GM12878 (cell line): Measurements from ENCODE around the gene ASAP3. TPM values are rescaled to one million over a fixed set of nuclear protein-coding genes. Genes with fewer than 3 reads are reported as not detected.

ENCODE experiments used
- ATAC-seq: fragments of 200-7000 bp; cut with Tn5 transposase; 3 replicates; pipeline ENCODE4 v1.9.1; 2020; ENCODE audit warnings: mild to moderate bottlenecking, moderate library complexity
- BruUV-seq: library from RNA; stranded (reverse); fragments of 400-500 nt; replicated peaks from 2 replicates; lab custom pipeline; 2021; lab: Mats Ljungman, UMichigan
- CTCF ChIA-PET: fragments of 300-600 bp; sonication (Branson Sonifier 250); formaldehyde crosslinking; extraction: SDS; loops from one replicate; lab custom pipeline; 2021; ENCODE audit warnings: inconsistent platforms; lab: Yijun Ruan, JAX
- POLR2A ChIA-PET: fragments of 350-600 bp; formaldehyde crosslinking; extraction: SDS; loops from one replicate; lab custom pipeline; 2021; ENCODE audit warnings: inconsistent platforms; lab: Charles Lee
- RAD21 ChIA-PET: fragments of 300-600 bp; sonication (Branson Sonifier 250); formaldehyde crosslinking; loops from one replicate; lab custom pipeline; 2023; ENCODE audit warnings: antibody characterized with exemption; ENCODE audit not compliant: unreplicated experiment; lab: Charles Lee
- SMC1A ChIA-PET: fragments of 300-600 bp; sonication (Branson Sonifier 250); formaldehyde crosslinking; loops from one replicate; lab custom pipeline; 2023; ENCODE audit not compliant: unreplicated experiment, uncharacterized antibody; lab: Charles Lee
- DNase-seq: peaks from one replicate; pipeline ENCODE4 v3.0.0-alpha.2; 2011; ENCODE audit warnings: low read depth, low spot score
- FAIRE-seq: peaks from 3 replicates; lab custom pipeline; 2011; peaks lifted over from hg19 to GRCh38; lab: Jason Lieb, UNC
- H2AFZ ChIP-seq: 2 replicates; pipeline ENCODE4 v1.6.0; 2011; ENCODE audit warnings: low read depth, low read length, control low read depth; ENCODE audit not compliant: control insufficient read depth
- H3K27ac ChIP-seq: 2 replicates; pipeline ENCODE4 v1.5.1; 2011; ENCODE audit warnings: control low read depth; ENCODE audit not compliant: control insufficient read depth, insufficient read depth
- H3K27me3 ChIP-seq, 2 experiments: replicated peaks in 1 of 2; 2 replicates each; pipeline versions ENCODE4 v1.6.0 to v1.6.1; 2011; ENCODE audit warnings: low read length in 1 of 2; ENCODE audit not compliant: control insufficient read depth in 2 of 2, insufficient read depth in 2 of 2
- H3K36me3 ChIP-seq, 2 experiments: 2 replicates each; pipeline ENCODE4 v1.5.1; 2011; ENCODE audit warnings: low read length in 1 of 2; ENCODE audit not compliant: control insufficient read depth in 2 of 2, insufficient read depth in 2 of 2
- H3K4me1 ChIP-seq: 2 replicates; pipeline ENCODE4 v1.6.1; 2011; ENCODE audit warnings: mild to moderate bottlenecking, low read length, moderate library complexity, mixed read lengths; ENCODE audit not compliant: control insufficient read depth, insufficient read depth
- H3K4me2 ChIP-seq: 2 replicates; pipeline ENCODE4 v1.6.0; 2011; ENCODE audit warnings: control low read depth; ENCODE audit not compliant: control insufficient read depth, insufficient read depth
- H3K4me3 ChIP-seq: fragments of 200-600 bp; sonication (generic); 2 replicates; pipeline ENCODE4 v1.5.1; 2016
- H3K79me2 ChIP-seq: 2 replicates; pipeline ENCODE4 v1.6.0; 2011; ENCODE audit warnings: low read length; ENCODE audit not compliant: control insufficient read depth, insufficient read depth
- H3K9ac ChIP-seq: 2 replicates; pipeline ENCODE4 v1.8.0; 2011; ENCODE audit warnings: low read length, control low read depth, mixed read lengths; ENCODE audit not compliant: control insufficient read depth, insufficient read depth
- H3K9me3 ChIP-seq: replicated peaks from 3 replicates; pipeline ENCODE4 v1.5.1; 2011; ENCODE audit warnings: mild to moderate bottlenecking, low read length; ENCODE audit not compliant: control insufficient read depth, insufficient read depth
- H4K20me1 ChIP-seq: 2 replicates; pipeline ENCODE4 v1.6.0; 2011; ENCODE audit not compliant: control insufficient read depth, insufficient read depth
- NFYB ChIP-seq: IDR thresholded peaks from 2 replicates; pipeline ENCODE4 v1.6.1; 2011; ENCODE audit warnings: low read depth, mild to moderate bottlenecking, low read length, improper control_type of control experiment, moderate library complexity; ENCODE audit not compliant: insufficient read depth
- POLR2AphosphoS5 ChIP-seq: IDR thresholded peaks from 2 replicates; pipeline ENCODE4 v1.6.1; 2011; ENCODE audit warnings: mild to moderate bottlenecking, low read length, inconsistent platforms
- WGBS: methylation state at CpG from one replicate; pipeline ENCODE4 v1.1.6; 2016; ENCODE audit warnings: low lambda C conversion rate; ENCODE audit not compliant: insufficient replicate concordance, insufficient coverage; ENCODE audit errors: missing lambda C conversion rate; 5-methylcytosine and 5-hydroxymethylcytosine counted together
- in situ Hi-C: fragments of 300-500 bp; cut with MboI; formaldehyde crosslinking; loops from 9 replicates; pipeline ENCODE4 v1.14.3; 2018; ENCODE audit warnings: mixed read lengths
- intact Hi-C: fragments of 100-400 bp; cut with micrococcal nuclease; formaldehyde crosslinking; loops from one replicate; pipeline ENCODE4 v1.14.2; 2022; ENCODE audit not compliant: unreplicated experiment
- polyA plus RNA-seq, 11 experiments: library from polyadenylated mRNA; depleted of rRNA in 4 of 11; unstranded in 6 of 11; stranded (reverse) in 5 of 11; fragments of >200 nt; fragmentation: Nextera tagmentation in 4 of 11; fragmentation: Illumina TruSeq in 1 of 11; extraction: Ambion mirVana in 4 of 11; extraction: Trizol in 1 of 11; gene quantifications; 1 replicate in 1 of 11; 2 replicates in 10 of 11; pipeline versions ENCODE4 v1.2.1 to v1.2.3, GENCODE V29; 2011 to 2016; ENCODE audit warnings: inconsistent platforms in 2 of 11, missing spikeins in 2 of 11, low read depth in 1 of 11
- total RNA-seq, 4 experiments: library from RNA; depleted of rRNA in 3 of 4; stranded (reverse); fragments of >200 nt in 3 of 4; fragmentation: Illumina TruSeq in 1 of 4; extraction: Trizol in 1 of 4; gene quantifications; 2 replicates each; pipeline versions ENCODE4 v1.2.1 to v1.2.3, GENCODE V29; 2013 to 2021
- TF ChIP-seq, protein P1 (sequence below): fragments of 450-650 bp; IDR thresholded peaks from 2 replicates; pipeline ENCODE4 v1.6.1; 2016; ENCODE audit warnings: mild to moderate bottlenecking
- TF ChIP-seq, protein P2 (sequence below): fragments of 450-650 bp; formaldehyde crosslinking; IDR thresholded peaks from 2 replicates; pipeline ENCODE4 v1.4.0; 2020; ENCODE audit warnings: mild to moderate bottlenecking, moderate library complexity
- TF ChIP-seq, protein P3 (sequence below): fragments of 150-350 bp; IDR thresholded peaks from 2 replicates; pipeline ENCODE4 v1.6.1; 2014; ENCODE audit warnings: mild to moderate bottlenecking, low read depth, low read length
- TF ChIP-seq, protein P4 (sequence below): IDR thresholded peaks from 2 replicates; pipeline ENCODE4 v1.6.1; 2011; ENCODE audit warnings: mild to moderate bottlenecking, low read depth, low read length, moderate library complexity; ENCODE audit not compliant: insufficient replicate concordance

The ASAP3 gene
- total and polyA plus RNA-seq, 10 of the 15 experiments (the other 5 are each of a cell fraction or from before 2014, with no cell fraction given) = 0.04 to 0.92 (median 0.34) TPM; not detected in 1

DNA sequence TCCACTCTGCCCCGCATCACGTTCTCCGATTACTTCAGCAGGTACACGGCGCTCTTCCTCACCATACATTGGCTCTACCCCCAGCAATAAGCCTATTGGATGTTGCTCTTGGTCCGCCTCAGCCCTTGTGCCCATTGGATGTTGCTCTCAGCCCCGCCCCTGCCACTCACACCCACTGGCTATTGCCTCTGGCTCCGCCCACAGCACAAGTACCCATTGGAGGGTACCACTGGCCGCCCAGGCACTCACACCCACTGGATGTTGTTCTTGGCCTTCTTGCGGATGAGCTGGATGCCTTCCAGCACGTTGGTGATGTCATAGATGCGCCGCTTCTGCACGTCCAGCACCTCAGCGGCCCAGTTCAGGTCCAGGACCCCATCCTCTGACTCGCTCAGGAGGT, 37.6 kb upstream of the ASAP3 start:
- H3K27ac ChIP-seq = no peak overlapping the region
- no peak for ATAC-seq
- no peak for FAIRE-seq
- no peaks in the 10 kb centered on the region for H4K20me1 ChIP-seq
- POLR2A ChIA-PET = interaction anchor here (0.9 to 1.5 kb wide), 2 partner anchors 11 to 153 kb away, joined by 3 read pairs; no protein-coding TSS in a partner anchor
- CTCF ChIA-PET = interaction anchor here (1.1 to 28.3 kb wide), 2 partner anchors 18 to 24 kb away, joined by 6 to 784 read pairs; no protein-coding TSS in a partner anchor
- TF ChIP-seq NFYB (0 out of 2 replicates have a peak, but pooled peaks have one; percentile 44), POLR2AphosphoS5 (no peak)
- TF ChIP-seq, protein P1, sequence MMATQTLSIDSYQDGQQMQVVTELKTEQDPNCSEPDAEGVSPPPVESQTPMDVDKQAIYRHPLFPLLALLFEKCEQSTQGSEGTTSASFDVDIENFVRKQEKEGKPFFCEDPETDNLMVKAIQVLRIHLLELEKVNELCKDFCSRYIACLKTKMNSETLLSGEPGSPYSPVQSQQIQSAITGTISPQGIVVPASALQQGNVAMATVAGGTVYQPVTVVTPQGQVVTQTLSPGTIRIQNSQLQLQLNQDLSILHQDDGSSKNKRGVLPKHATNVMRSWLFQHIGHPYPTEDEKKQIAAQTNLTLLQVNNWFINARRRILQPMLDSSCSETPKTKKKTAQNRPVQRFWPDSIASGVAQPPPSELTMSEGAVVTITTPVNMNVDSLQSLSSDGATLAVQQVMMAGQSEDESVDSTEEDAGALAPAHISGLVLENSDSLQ = peak; percentile 76
- TF ChIP-seq, protein P2, sequence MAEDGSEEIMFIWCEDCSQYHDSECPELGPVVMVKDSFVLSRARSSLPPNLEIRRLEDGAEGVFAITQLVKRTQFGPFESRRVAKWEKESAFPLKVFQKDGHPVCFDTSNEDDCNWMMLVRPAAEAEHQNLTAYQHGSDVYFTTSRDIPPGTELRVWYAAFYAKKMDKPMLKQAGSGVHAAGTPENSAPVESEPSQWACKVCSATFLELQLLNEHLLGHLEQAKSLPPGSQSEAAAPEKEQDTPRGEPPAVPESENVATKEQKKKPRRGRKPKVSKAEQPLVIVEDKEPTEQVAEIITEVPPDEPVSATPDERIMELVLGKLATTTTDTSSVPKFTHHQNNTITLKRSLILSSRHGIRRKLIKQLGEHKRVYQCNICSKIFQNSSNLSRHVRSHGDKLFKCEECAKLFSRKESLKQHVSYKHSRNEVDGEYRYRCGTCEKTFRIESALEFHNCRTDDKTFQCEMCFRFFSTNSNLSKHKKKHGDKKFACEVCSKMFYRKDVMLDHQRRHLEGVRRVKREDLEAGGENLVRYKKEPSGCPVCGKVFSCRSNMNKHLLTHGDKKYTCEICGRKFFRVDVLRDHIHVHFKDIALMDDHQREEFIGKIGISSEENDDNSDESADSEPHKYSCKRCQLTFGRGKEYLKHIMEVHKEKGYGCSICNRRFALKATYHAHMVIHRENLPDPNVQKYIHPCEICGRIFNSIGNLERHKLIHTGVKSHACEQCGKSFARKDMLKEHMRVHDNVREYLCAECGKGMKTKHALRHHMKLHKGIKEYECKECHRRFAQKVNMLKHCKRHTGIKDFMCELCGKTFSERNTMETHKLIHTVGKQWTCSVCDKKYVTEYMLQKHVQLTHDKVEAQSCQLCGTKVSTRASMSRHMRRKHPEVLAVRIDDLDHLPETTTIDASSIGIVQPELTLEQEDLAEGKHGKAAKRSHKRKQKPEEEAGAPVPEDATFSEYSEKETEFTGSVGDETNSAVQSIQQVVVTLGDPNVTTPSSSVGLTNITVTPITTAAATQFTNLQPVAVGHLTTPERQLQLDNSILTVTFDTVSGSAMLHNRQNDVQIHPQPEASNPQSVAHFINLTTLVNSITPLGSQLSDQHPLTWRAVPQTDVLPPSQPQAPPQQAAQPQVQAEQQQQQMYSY = no peak
- TF ChIP-seq, protein P3, sequence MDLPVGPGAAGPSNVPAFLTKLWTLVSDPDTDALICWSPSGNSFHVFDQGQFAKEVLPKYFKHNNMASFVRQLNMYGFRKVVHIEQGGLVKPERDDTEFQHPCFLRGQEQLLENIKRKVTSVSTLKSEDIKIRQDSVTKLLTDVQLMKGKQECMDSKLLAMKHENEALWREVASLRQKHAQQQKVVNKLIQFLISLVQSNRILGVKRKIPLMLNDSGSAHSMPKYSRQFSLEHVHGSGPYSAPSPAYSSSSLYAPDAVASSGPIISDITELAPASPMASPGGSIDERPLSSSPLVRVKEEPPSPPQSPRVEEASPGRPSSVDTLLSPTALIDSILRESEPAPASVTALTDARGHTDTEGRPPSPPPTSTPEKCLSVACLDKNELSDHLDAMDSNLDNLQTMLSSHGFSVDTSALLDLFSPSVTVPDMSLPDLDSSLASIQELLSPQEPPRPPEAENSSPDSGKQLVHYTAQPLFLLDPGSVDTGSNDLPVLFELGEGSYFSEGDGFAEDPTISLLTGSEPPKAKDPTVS = no peak
- TF ChIP-seq, protein P4, sequence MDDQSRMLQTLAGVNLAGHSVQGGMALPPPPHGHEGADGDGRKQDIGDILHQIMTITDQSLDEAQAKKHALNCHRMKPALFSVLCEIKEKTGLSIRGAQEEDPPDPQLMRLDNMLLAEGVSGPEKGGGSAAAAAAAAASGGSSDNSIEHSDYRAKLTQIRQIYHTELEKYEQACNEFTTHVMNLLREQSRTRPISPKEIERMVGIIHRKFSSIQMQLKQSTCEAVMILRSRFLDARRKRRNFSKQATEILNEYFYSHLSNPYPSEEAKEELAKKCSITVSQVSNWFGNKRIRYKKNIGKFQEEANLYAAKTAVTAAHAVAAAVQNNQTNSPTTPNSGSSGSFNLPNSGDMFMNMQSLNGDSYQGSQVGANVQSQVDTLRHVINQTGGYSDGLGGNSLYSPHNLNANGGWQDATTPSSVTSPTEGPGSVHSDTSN = peak; percentile 37
- DNase-seq = no peak
- no peak overlapping the region for H3K4me3 ChIP-seq
- no peaks in the 10 kb centered on the region for H3K27me3 ChIP-seq
- peaks cover 25% of the 10 kb centered on the region for H3K4me1 ChIP-seq
- H2AFZ ChIP-seq = no peak overlapping the region
- H3K9ac ChIP-seq = no peak overlapping the region
- intact Hi-C loops (no loop called here), in situ Hi-C loops (no loop called here)
- 93% methylated on average over 16 of the region's 16 CpGs for WGBS
- no peaks in the 10 kb centered on the region for H3K9me3 ChIP-seq
- peaks cover 17 to 26% of the 10 kb centered on the region in 2 experiments for H3K36me3 ChIP-seq
- RAD21 ChIA-PET = interaction anchor here (0.8 to 11.3 kb wide), 3 partner anchors 9 to 116 kb away, joined by 4 to 153 read pairs (median 4); no protein-coding TSS in a partner anchor
- BruUV-seq = no TSS peak
- no peak overlapping the region for H3K4me2 ChIP-seq
- H3K79me2 ChIP-seq = peaks cover 26% of the 10 kb centered on the region
- SMC1A ChIA-PET = interaction anchor here (8.5 to 14.8 kb wide), 2 partner anchors 16 to 23 kb away, joined by 71 to 201 read pairs; no protein-coding TSS in a partner anchor
